Fibroblast of skin of left biceps (primary cell): Measurements from ENCODE around the gene GORASP1.

ENCODE experiments used
- DNase-seq, 2 experiments: peaks; one replicate each; pipeline ENCODE4 v3.0.0-alpha.2; 2013; ENCODE audit warnings: low read depth in 2 of 2

GORASP1 gene

DNA sequence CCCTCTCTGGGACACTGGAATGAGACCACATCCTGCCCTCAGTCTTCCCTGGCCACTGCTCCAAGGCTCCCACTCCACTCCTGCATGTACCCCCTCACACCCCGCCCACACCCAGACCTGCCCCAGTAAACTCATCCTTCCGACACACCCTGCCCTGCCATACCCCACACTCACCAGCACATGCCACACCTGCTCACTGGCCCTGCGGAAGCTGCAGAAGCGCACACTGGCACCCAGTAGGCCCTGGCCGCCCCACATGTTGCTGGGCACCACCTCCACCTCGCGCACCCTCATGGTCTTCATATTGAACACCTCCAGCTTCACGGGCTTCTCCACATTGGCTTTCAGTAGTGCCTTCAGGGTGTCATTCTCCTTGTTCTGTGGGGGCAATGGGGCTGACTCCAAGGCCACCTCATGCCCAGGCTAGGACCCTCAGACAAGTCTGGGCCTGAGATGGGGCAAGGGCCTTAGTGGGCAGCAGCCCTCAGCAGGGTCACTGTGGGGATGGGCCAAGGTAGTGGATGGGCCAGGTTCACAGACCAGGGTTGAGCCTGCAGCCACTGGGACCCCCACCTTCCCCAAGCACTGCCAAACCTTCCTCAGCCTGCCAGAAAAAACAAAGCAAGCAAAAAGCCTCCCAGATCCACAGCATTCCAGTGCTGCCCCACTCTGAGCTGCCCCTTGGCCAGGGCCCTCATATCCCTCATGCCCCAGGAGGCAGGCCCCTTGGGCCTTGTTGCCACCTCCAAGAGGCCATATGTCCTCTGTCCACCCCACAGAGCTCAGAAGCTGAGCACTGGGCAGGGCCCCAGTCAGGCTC lies 4.7 kb downstream of the GORASP1 start:
- DNase-seq, result no peak

- no peak for DNase-seq
Observed at GRCh38 chr3:39101022-39101689, 6.3 kb downstream of the GORASP1 start.

DNA sequence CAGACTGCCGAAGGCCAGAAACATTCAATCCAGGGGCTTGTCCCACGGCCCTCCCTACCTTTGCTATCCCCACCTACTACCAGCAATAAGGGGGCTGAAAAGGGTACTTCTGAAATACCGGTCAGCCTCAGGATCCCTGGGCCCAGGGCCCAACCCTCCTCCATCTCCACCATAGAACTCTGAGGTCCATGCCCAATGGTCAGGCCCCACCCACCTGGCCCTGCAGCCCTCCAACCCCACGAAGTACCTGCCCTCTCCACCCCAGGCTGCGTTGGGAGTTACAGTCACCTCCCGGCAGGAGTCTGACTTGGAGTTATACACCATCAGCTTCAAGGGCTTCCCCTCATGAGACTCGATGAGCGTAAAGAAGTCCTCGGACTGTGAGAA lies 6.9 kb downstream of the GORASP1 start:
- DNase-seq, result no peak

DNA sequence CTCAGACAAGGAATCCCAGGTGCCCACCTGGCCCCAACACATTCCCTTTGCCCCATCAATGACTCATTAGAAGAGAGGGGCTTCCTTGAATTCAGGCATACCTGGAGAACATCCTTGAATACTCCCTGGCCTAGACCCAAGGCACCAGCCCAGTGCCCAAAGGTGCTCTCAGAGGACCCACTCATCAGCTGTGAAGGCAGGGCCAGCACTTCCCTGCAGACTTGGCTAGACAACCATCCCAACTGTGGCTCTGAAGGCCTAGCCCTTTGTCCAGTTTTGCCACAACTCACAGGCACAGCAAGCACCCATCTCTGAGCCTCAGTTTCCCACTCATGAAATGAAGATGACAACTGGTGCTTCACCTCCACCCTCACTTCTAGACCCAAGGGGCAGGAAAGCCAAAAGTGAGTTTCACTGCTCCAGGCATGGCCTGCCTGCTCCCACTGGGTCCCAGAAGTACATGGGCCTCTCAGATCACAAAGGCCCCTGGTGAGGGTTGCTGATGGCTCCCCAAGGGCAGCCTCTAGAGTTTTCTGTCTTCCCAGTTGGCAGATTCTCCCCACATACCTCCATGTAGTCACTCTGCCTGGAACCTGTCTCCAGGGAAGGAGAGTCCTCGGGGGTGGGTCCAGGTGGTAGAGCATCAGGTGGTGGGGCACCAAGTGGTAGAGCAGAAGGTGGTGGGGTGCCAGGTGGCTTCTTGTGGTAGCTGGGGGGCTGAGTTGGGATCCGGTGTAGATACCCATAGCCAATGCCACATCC lies 7.5 kb downstream of the GORASP1 start:
- no peak for DNase-seq

DNA sequence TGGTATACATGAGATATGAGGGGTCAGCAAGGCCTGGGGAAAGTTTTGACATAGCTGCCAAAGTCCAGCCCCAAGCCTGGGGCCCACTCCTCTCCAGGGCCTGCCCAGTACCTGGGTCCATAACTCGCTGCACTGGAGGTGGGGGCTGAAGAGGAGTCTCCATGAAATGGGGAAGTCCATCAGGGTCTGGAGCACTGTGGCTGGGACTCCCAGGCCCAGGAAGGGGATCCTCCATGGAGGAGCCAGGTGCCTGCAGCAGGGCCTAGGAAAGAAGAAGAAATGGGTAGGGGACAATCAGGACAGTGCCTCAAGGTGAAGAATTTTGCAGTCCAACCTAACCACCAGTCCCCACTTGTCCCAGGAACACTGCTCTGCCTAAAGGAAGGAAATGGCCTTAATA lies 8.2 kb downstream of the GORASP1 start:
- DNase-seq, result no peak

DNA sequence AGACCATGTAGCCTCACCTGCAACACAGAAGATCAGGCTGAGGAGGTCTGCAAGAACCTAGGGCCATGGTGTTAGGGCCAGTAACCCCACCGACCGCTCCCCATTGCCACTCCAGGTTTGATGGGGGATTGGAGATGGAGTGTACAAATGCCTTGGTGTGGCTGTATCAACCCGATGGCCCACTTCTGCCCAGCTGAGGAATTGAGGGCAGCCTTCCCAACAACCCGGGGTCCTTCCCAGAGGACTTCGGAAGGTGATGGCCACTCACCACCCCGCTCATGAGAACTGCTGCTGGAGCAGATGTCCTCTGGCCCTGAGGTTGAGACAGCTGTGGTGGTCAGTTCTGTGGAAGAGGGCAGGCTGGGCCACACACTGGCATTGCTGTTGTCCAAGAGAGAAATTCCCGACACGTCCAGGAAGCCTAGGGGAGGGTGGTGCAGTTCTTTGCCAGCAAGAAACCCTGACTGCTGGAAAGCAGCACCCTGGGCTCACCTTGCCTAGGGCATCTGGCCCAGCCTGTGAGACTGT lies 8.9 kb downstream of the GORASP1 start:
- no peak for DNase-seq

DNA sequence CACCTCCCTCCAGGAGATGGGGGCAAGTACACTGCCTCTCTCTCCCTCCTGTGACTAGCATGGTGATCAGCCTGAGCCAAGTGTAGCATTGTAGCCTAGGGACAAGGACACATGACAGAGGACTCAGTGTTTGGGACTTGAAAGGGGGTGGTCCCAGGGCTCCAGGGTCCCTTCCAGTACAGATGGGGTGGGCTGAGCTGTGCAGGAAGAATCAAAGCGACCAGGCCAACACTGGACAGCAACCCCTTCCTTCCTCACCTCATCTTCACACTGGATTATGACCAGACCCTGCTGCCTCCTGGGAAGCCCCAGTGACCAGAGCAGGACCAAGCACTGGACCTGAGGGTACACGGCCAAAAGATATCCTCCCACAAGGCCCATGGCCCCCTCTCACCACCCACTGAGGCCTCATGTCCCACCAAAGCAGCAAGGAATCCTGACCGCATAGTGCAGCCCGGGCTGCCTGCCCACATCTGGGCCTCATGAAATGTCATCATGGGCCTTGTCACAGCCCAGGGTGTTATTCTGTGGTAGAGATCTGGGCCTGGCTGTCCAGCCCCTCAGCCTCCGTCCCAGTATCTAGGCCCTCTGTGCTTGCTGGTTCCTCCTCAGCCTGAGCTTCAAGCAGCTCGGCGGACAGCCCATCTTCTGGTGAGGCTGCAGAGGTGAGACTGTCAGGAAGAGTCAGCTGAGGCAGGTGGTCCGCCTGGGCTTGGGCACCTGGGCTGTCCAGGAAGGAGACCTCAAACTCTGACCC lies 9.5 kb downstream of the GORASP1 start:
- DNase-seq, result no peak

DNA sequence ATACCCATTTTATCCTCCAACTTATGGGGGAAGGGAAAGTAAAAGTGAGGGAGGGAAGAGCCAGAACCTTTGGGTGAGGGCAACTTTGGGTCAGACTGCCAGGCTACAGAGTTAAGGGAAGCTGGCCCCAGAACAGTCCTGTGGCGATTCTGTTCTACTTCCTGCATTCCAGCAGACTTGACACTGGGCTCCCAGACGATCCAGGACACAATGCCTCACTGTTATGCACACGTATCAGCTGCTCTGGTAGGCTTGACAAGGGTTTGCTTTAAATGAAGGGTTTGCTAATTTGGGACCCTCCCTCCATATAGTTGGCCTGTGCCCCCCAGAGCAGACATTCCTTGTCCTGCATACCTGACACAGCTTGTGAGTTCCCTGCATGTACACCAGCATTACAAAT lies 10.7 kb downstream of the GORASP1 start:
- no peak for DNase-seq

DNA sequence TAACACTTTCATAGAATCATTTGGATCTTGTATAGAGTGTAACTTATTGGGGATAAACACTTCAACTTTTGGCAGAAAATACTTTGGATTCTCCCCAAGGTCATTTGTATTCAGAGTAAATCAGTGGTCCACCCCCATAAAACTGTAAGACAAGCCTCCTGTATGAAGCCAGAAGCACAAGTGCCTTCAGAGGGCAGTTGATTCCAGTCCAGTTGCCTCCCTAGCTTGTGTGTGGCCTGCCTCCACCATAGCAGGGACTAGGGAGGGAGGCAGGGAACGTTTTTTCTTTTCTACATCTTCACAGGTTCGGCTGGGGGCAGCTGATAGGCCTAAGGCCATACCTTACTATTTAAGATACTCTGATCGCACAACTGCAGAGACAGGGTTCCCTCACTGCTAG lies 11.6 kb downstream of the GORASP1 start:
- no peak for DNase-seq

GRCh38 chr3:39094851-39095677 lies 12.4 kb downstream of the GORASP1 start:
- no peak for DNase-seq

GRCh38 chr3:39090922-39091321 lies 16.5 kb downstream of the GORASP1 start:
- DNase-seq, result no peak

GRCh38 chr3:39088889-39089288 lies 18.5 kb downstream of the GORASP1 start:
- DNase-seq, result no peak

DNA sequence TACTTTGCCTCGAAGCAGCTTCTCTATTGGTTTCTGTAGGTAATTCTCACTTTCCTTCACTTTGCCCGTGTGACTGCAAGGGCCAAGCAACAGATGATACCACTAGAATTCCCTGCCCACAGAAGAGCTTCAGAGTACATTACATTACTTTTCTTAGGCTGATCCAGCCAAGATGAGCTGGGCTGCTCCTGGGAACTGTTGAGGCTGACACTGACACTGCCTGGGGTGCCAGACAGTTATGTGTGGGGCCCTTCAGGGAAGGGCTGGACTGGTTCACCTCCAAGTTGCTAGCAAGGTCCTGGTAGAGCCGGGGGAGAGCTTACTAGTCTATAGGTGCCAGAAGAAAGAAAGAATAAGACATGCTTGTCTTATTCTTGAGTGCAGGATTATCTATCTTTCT lies 19.0 kb downstream of the GORASP1 start:
- DNase-seq, result no peak

- DNase-seq, result no peak
Observed at GRCh38 chr3:39086144-39086543, 21.3 kb downstream of the GORASP1 start.

- DNase-seq, result no peak
Observed at GRCh38 chr3:39082666-39083313, 24.6 kb downstream of the GORASP1 start.

- DNase-seq, result no peak
Observed at GRCh38 chr3:39080026-39080425, 27.4 kb downstream of the GORASP1 start.

DNA sequence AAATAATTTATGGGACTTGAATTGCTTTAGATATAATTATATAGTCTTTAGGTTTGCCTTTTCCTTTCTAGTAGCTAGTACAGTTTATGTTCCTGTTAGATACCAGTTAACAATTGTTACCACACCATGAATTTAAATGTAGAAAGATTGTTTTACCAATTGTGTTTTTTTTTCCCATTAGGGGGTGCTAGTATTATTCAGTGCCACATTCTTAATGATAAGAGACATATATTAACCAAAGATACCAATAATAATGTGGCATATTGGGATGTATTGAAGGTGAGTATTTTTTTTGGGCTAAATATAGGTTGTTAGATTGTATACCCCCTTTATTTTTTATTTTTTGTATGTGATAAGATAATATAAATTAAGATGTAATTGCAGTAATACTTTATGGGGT lies 27.9 kb downstream of the GORASP1 start:
- DNase-seq, result no peak

- DNase-seq, result no peak
Observed at GRCh38 chr3:39075910-39076309, 31.5 kb downstream of the GORASP1 start.

DNA sequence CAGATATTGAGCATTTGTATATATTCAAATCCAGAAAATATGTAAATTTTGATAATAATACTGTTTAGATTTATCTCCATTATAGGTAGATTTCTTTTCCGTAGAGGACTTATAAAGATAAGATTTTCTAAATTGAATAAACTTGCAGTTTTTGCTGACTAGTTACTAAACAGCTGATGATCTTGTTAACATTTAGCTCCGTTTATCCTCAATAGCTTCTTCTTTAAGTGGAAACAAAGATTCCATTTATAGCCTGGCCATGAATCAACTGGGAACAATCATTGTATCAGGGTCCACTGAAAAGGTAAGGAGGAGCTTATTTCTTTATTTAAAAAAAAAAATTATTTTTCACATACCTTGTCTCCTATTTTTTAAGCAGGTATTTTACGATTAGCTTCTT lies 38.9 kb downstream of the GORASP1 start:
- no peak for DNase-seq

DNA sequence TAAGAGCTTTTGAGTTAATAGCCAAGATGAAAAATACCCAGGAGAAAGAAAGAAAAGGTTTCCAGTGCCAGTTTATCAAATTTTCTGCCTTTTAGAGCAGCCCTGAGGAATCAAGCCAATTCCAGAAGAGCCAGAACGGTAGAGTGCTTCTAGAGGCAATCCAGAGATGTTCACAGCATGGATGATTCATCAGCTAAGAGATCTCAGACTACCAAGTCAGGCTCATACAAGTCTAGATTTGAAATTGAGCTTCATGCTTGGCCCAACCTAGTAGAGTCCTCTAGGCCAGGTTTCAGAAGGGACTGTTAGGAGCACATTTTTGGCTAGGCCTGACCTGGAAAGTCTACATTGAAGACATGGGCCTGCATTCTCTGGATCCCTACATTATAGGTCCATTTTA lies 40.1 kb downstream of the GORASP1 start:
- no peak for DNase-seq
